Measurements from ENCODE around the gene FAM114A1. TPM values are rescaled to one million over a fixed set of nuclear protein-coding genes. Genes with fewer than 3 reads are reported as not detected.

FAM114A1 gene
- total and polyA plus RNA-seq, 2 of the 4 experiments (the other 2 are of a cell fraction) = 135 to 649 TPM

GRCh38 chr4:38884254-38884653 is 16.6 kb downstream of the FAM114A1 start:
- no peaks in the 10 kb centered on the region; the same call in 1 of the 2 replicates for H3K4me1 ChIP-seq (ENCODE audit: control insufficient read depth, insufficient read depth, low read length)
- no peak overlapping the region for H3K18ac ChIP-seq (ENCODE audit: low read depth, low read length)
- H3K56ac ChIP-seq (ENCODE audit: extremely low read depth, insufficient read depth, low read length) = no peak overlapping the region
- no peak overlapping the region for H2BK20ac ChIP-seq (ENCODE audit: low read depth, low read length)
- peaks cover 53 to 76% of the 10 kb centered on the region in 2 experiments for H3K79me1 ChIP-seq (ENCODE audit: low read depth in 1 of 2, low read length in 2 of 2)
- H3K4me2 ChIP-seq (ENCODE audit: low read depth, low read length) = no peak overlapping the region
- H2BK15ac ChIP-seq (ENCODE audit: low read depth, low read length) = no peak overlapping the region
- ChIA-PET POLR2A (ENCODE audit: unreplicated experiment) (no interaction called here), CTCF (no interaction called here)
- H2AK5ac ChIP-seq (ENCODE audit: low read depth, low read length) = no peak overlapping the region
- BruUV-seq (replicated peaks) = no TSS peak
- no peaks in the 10 kb centered on the region for H3K27me3 ChIP-seq (ENCODE audit: control insufficient read depth, insufficient read depth, low read length)
- H2AFZ ChIP-seq (replicated peaks; ENCODE audit: low read length, poor library complexity) = no peak overlapping the region
- no peak overlapping the region for H4K91ac ChIP-seq (ENCODE audit: insufficient read depth, low read depth, low read length)
- no peak overlapping the region for H4K8ac ChIP-seq (ENCODE audit: low read depth in 2 of 2, low read length in 2 of 2)
- no peak overlapping the region for H3K14ac ChIP-seq (replicated peaks; ENCODE audit: low read depth, low read length)
- DNase-seq = no peak
- peaks cover 14% of the 10 kb centered on the region for H3K9me1 ChIP-seq (ENCODE audit: insufficient read depth, low read length)
- H4K20me1 ChIP-seq (ENCODE audit: insufficient read depth, low read length) = peaks cover 55% of the 10 kb centered on the region
- dilution Hi-C loops (cut with HindIII; ENCODE audit: low sequenced_read_pairs, unreplicated experiment) (no loop called here), intact Hi-C loops (cut with micrococcal nuclease) (no loop called here), in situ Hi-C loops (cut with MboI; ENCODE audit: low sequenced_read_pairs) (no loop called here)
- no peak for TF ChIP-seq CHD1 (IDR thresholded peaks at IDR 0.05; ENCODE audit: low read depth, low read length)
- TF ChIP-seq BHLHE40 (IDR thresholded peaks at IDR 0.05; ENCODE audit: low read depth, low read length) = no peak
- no peak for TF ChIP-seq RFX5 (IDR thresholded peaks at IDR 0.05; ENCODE audit: low read depth, low read length)
- no peak for TF ChIP-seq MXI1 (IDR thresholded peaks at IDR 0.05; ENCODE audit: borderline replicate concordance, low read depth, low read length)
- no peak for TF ChIP-seq CEBPB (IDR thresholded peaks at IDR 0.05; ENCODE audit: low read depth, low read length)
- no peak for TF ChIP-seq USF2 (IDR thresholded peaks at IDR 0.05; ENCODE audit: low read depth, low read length)
- H3K4ac ChIP-seq (ENCODE audit: low read depth, low read length) = no peak overlapping the region
- no peak overlapping the region for H3K9ac ChIP-seq (ENCODE audit: low read depth, low read length)
- no peak overlapping the region for H2BK5ac ChIP-seq (ENCODE audit: low read depth, low read length, poor library complexity, severe bottlenecking)
- no peak overlapping the region for H4K5ac ChIP-seq (ENCODE audit: low read depth, low read length)
- no peaks in the 10 kb centered on the region for H3K9me3 ChIP-seq (ENCODE audit: control insufficient read depth, insufficient read depth, low read length)
- peaks cover 38% of the 10 kb centered on the region for H3K36me3 ChIP-seq (ENCODE audit: control insufficient read depth, insufficient read depth, low read length)
- no CpG with 5 or more reads among the region's 4 CpGs for WGBS, 2 experiments (ENCODE audit: extremely low coverage in 2 of 2, insufficient read length in 1 of 2)
- ATAC-seq (ENCODE audit: low read depth) = no peak
- H3K27ac ChIP-seq (ENCODE audit: insufficient read depth, low read length) = no peak overlapping the region
- no peak overlapping the region for H2AK9ac ChIP-seq (replicated peaks; ENCODE audit: low read depth, low read length, poor library complexity)
- H3K4me3 ChIP-seq (ENCODE audit: insufficient read depth, low read depth, low read length) = no peak overlapping the region
- H2BK120ac ChIP-seq (ENCODE audit: low read depth, low read length) = no peak overlapping the region
- no peak overlapping the region for H3K23ac ChIP-seq (ENCODE audit: low read depth, low read length)
